Stimulated activated CD4-positive, alpha-beta T cell treated with anti-CD3 and anti-CD28 coated beads, Interleukin-1b, Interleukin-23, amount 100 ng/mL, for 1 hour (primary cell): Measurements from ENCODE around the gene RALGPS1.

Experiments used
- DNase-seq, 2 donors: peaks; one replicate each; pipeline ENCODE4 v3.0.0-alpha.2; 2020; ENCODE audit warnings: low read depth in 2 of 2

RALGPS1 gene

GRCh38 chr9:127097683-127098082 lies 183.1 kb downstream of the RALGPS1 start:
- DNase-seq = no peak

GRCh38 chr9:127098916-127099553 lies 184.5 kb downstream of the RALGPS1 start:
- DNase-seq = no peak

DNA sequence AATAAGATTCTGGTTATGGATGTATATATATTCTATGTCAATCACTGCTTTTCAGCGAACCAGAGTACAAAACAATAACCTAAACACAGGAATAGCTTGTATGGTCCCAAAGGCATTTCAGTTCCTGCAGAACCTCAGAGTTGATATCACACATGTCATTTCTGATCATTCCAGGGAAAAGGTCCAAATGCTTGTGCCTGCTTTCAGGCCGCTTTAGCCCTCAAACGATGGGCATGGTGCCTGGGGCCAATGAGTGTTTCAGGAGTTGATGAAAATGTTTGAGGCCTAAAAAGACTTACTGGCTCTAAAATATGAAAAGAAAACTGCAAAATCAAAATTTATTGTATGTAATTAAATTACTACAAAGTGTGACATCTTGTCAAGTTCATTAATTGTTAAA lies 185.1 kb downstream of the RALGPS1 start:
- no peak for DNase-seq

- DNase-seq = no peak
Measured at GRCh38 chr9:127102176-127102575, 187.6 kb downstream of the RALGPS1 start.

DNA sequence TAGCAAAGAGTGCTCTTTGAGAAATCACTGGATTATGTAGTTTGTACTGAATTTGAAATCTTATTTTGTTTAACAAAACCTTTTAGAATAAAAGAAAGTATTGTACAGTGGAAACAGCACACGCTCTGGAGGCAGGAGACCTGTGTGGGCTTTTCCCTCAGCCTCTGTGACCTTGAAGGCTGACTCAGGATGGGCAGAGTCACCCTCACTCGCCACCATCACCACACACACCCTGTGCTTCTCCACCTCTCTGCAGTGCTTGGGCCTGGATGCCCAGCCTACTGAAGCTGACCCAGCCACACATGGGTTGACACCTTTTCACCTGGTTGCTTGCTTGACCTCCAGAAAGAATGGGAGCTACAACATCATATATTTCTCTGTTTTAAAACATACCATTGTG lies 188.2 kb downstream of the RALGPS1 start:
- no peak for DNase-seq

- DNase-seq = no peak
Measured at GRCh38 chr9:127104581-127105311, 190.2 kb downstream of the RALGPS1 start.

DNA sequence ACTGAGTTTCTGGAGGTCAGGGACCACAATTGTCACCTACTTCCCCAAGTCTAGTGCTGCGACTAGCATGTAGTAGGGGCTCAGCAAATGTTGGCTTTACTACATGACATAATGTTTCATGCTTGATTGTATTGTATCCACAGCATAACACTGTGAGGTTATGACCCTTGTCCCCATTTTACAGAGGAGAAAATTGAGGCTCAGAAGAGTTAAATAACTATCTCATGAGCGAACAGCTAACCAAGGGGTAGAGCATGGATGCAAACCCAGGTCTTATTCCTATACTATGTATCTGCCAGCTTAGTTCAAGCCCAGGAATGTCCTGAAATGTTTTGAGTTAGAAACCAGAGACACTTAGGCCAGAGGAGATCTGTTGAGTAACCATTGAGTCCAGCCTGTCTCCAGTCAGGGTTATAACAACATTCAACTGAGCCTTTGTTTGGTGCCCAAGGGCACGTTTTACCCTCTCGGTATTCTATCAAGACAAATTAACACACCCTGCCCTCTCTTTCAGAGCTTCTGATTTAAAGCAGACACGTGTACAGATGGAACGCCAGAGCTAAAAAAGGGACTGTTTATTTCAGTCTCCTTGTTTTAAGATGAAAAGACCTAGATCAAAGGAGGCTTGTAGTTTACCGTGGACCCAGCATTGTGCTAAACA lies 191.4 kb downstream of the RALGPS1 start:
- DNase-seq = no peak

DNA sequence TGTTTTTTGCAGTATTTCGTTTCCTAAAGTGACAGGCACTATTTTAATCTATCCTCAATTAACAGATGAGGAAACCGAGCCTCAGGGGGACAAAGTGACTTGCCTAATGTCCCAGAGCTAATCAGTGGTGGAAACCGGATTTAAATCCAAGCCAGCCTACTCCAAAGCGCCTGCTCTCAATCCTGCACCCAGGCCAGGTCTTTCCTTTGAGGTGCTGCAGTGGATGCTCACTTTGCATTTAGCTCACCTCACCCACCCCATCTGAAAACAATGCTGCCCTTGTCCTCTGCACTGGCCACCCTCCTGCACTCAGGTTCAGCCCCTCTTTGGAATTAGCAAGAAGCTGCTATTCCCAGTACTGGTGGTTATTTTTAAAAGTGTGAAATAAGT lies 191.9 kb downstream of the RALGPS1 start:
- DNase-seq = no peak

DNA sequence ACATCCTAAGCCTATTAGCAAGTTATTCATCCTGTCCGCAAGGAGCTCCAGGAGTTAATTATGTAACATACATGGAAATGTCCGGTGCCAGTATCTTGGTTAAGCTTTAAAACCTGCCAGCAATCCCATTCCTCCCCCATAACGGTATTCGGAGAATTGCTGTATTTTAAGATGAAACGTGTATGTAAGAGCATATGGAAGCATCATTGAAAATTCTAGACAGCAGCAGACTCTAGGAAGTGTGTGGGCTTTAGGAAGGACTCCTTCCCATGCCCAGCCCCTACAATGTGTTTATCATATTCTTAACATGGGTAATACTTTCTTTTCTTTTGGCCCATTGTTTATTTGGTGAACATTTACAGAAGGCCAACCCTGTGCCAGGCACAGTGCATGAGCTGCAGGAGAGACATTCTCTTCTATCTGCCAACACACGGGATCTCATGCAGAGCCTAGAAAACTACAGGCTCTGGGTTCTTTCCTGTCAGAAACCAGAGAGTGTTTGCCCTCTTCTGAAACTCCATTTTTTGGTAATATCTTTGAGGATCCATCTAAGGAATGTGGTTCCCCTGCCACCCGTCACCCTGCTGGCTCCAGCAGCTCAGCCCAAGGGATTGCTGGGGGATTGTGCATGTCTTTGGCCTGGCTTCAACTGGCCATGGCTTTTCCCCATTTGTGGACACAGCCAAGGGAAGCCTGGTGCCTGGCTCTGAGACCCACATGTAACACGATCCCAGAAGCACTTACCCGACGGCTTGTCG lies 192.8 kb downstream of the RALGPS1 start:
- DNase-seq = no peak

- no peak for DNase-seq
Measured at GRCh38 chr9:127107929-127108876, 193.6 kb downstream of the RALGPS1 start.

- no peak for DNase-seq
Measured at GRCh38 chr9:127109212-127109711, 194.7 kb downstream of the RALGPS1 start.

DNA sequence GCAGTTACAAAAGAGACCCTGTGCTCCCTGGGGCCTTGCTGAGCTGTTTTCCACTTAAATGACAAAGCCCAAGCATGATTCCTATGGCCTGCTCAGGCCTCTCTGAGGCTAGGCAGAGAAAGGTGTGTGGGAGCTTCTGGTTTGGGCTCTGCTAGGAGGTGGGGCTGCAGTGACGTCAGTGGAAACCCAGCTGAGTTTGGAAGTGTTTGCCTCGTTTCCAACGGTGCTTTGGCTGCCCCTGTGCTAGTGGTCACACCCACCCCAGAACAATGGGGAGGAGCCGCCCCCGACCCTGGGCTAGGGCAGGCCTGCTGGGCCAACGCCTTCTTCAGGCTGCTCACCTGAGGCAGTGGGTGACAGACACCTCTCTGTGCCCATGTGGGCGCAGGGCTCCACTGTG lies 197.5 kb downstream of the RALGPS1 start:
- DNase-seq = no peak

DNA sequence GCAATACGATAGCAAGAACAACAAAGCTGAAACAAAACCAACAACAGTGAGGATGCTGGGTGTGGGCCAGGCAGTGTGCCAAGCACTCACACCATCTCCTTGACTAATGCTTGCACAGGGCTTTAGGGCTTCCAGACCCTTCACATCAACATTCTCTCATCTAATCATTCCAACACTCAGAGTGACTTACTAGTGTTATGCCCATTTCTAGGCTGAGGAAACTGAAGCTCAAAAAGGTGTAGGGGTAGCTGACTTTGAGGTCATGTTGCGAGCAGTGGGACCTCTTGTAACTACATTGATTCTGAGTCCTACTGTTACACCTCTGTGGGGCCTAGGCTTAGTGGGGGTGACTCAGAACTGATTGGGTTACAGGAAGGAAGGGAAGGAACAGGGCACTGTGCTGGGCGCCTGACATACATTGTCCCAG lies 198.2 kb downstream of the RALGPS1 start:
- no peak for DNase-seq

DNA sequence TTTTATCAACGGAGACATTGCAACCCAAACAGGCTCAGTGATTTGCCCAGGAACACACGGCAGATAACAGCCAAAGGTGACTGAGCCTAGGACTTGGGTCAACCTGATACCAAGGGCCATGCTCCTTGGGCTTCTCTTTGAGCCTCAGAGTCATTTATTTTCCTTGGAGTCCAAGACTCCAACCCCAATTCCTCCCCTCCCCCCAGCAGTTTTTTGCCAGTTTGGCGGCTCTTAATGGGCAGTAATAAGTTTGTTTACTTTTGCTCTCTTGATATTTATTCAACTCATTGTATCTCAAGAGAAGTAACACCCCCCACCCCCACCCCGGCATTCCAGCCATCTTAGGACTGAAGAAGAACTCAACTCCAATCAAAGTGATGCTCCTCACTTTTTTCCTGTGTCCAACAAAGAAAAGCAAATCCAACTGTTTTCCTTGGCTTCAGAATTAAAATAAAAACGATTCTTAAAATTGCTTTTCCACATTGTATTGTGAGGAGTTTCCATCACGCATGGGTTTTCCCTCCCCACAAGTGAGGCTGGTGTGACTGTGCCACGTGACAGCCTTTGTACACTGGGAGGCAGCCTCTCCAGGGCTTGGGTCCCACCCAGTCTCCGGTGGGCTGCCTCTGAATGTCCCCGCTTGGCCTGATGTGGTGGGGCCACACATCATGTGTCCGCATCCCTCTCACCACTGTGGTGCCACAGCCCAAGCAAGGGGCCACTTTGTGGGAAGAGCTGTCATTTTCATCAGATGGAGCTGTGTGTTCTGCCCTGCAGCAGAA lies 198.8 kb downstream of the RALGPS1 start:
- DNase-seq = no peak

DNA sequence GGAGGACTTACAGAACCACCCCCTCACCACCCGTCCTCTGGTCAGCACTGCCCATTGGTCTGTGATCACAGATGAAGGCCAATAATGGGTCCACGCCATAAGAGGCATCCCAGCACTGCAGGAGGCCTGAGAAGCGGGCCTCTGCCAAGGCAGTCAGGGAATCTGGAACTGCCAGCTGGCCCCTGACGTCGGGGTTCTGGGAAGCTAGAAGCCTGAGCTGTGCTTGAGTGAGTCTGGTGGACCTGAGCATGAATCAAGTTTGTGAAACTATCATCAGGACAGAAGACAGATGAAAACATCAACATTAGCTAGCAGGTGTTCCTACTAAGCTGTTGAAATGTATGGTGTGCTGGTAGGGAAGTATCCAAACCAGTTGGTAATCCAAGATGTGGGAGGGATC lies 200.0 kb downstream of the RALGPS1 start:
- no peak for DNase-seq

GRCh38 chr9:127116088-127116726 lies 201.6 kb downstream of the RALGPS1 start:
- DNase-seq = no peak

- no peak for DNase-seq
Measured at GRCh38 chr9:127116957-127117356, 202.4 kb downstream of the RALGPS1 start.

DNA sequence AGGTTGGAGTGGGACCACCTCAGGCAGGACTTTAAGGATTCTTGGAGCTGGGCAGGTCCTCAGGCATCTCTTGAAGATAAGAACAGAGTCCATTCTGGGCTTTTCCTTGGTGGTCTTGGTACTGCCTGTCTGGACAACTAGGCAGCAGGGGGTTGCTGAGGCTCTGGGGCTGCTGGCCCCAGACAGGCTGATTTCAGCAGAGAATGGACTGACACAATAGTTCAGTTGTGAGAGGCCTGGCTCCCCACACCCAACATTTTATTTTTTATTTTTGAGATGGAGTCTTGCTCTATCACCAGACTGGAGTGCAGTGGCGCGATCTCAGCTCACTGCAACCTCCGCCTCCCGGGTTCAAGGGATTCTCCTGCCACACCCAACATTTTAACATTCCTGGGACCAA lies 203.2 kb downstream of the RALGPS1 start:
- DNase-seq = no peak

DNA sequence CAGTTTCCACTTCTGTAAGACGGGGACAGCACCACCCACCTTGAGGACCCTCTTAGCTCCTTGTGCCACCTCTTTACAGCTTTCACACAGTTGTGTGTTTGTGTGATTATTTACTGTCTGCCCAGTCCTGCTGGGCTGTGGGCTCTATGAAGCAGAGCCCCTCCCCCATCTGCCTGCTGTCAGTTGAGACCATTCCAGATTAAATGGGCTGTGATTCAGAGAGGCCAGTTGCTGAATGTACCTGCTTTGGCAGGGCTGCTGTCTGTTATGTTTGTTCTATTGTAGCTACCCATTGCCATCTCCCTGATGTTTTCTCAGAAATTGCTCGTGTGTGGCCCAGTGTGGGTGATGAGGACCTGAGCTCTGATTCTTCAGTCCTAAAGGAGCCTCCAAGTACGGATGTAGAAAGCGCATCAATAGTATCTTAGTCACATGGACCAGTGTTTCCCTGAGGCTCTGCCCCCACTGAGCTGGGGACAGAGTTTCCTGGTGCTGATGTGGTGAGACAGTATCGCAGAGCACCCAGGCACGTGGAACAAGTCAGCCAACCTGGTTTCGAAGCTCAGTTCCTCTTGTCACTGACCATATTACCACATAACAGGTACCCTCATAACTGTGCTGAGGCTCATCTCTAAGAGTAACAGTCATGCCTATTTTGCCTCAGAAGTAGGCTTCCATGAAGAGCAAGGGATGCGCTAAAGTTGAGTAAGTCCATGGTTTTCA lies 204.2 kb downstream of the RALGPS1 start:
- DNase-seq = no peak
